RPMI8226 (cell line): Measurements from ENCODE around the gene DBP.
A peak's percentile ranks its signal among the peaks of the same experiment; 100 is the strongest.

Experiments used
- DNase-seq: peaks from one replicate; pipeline ENCODE4 v3.0.0-alpha.2; 2015

Gene DBP

DNA sequence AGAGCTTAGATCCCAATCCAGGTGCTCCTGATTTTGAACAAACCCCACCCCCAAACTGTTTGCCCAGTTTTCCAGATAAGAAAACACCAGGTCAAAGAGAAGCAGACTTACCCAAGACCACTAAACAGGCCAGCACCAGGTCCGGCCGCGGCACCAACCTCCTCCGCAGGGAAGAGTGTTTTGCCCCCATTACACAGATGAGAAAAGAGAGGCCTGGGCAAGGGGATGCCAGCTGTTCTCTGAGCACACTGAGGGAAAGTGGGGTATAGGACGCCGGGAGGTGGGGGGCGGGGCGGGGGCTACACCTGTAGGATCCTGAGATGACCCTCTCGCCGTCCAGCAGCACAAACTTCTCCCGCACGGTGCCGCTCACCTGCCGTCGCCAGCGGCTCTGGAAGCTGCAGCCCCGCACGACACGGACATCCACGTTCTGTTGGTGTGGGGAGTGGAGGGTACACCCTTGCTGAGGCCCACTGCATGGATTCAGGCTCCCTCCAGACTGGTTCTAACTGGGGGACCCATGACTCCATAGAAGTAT, 27.5 kb downstream of the DBP start:
- no peak for DNase-seq

DNA sequence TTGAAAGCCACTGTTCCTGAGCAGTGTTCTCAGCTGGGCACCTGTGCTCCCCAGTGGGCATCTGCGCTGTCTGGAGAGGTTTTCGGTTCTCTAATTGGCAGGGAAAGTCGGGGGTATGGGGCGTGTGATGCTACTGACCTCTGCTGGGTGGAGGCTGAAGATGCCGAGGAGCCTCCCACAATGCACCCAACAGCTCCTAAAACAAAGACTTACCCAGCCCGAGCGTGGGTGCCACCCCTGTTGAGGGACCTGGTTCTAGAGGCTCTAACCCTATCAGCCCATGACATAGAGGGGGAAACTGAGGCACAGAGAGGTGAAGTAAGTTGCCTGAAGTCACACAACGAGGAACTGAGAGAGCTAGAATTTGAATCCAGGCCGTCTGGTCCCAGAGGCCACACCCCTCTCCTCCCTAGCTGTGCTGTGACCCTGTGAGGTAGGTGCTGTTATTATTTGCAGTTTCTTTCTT, 28.3 kb downstream of the DBP start:
- peak; percentile 87 for DNase-seq

DNA sequence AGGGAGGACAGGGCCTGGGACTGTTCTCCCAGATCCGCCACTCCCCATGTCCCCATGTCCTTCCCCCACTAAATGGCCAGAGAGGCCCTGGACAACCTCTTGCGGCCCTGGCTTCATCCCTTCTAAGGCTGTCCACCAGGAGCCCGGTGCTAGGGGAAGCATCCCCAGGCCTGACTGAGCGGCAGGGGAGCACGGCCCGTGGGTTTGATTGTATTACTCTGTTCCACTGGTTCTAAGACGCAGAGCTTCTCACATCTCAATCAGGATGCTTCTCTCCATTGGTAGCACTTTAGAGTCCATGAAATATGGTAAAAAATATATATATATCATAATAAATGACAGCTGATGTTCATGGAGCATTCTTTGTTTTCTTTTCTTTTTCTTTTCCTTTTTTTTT, 29.8 kb downstream of the DBP start:
- no peak for DNase-seq

DNA sequence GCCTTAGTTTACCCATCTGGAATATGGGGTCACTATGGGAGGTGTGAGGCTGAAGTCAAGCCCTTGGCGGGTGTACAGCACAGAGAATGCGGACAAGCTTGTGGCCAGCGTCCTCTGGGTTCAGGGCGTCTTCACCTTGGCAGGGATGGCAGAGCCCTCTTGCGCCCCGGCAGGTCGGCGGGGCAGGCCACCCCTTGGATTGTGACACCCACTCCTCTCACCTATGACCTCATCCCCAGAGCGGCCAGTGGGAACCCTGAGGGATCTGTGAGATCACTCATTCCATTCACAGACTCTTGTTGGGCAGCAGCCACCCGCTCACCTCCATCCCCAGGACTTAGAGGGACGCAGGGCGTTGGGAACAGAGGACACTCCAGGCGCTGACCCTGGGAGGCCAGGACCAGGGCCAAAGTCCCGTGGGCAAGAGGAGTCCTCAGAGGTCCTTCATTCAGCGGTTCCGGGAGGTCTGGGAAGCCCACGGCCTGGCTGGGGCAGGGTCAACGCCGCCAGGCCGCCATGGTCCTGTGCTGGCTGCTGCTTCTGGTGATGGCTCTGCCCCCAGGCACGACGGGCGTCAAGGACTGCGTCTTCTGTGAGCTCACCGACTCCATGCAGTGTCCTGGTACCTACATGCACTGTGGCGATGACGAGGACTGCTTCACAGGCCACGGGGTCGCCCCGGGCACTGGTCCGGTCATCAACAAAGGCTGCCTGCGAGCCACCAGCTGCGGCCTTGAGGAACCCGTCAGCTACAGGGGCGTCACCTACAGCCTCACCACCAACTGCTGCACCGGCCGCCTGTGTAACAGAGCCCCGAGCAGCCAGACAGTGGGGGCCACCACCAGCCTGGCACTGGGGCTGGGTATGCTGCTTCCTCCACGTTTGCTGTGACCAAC, 30.5 kb downstream of the DBP start, which contains the start of gene SPACA4:
TSS of gene SPACA4 (plus strand) at position 280 of the 896 bp plus-strand sequence. CDS start at position 517, 237 bp downstream.
- DNase-seq = no peak

DNA sequence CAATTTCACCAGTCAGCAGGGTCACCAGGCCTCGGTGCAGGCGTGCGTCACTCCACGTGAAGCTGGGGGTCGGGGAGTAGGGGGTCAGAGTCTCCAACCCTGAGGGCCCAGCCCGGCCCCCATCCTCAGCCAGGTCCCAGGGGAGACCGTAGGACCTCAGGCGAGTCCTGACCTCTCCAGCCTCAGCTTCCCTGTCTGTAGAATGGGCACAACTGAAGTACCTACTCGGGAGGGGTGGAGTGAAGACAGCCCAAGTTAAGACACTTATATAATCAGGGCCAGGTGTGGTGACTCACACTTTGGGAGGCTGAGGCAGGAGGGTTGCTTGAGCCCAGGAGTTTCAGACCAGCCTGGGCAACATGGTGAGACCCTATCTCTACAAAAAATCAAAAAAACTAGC, 33.3 kb downstream of the DBP start:
- DNase-seq = no peak

DNA sequence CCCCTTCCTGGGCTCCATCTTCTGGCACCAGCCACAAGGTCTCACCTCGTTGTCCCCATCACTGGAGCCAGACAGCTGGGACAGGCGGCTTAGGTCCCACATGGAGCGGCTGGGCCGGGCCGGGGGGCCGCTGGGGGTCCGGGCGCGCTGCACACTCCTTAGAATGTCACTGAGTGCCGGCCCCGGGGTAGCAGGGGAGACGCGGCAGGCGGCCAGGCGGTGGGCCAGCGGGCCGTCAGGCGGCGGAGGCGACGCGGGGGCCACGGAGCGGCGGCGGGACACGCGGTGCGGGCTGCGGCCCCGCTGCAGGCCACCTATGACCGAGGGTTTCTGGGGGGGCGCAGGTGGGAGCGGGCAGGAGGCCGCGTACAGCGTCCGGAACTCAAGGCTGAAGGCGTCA, 33.7 kb downstream of the DBP start:
- no peak for DNase-seq

DNA sequence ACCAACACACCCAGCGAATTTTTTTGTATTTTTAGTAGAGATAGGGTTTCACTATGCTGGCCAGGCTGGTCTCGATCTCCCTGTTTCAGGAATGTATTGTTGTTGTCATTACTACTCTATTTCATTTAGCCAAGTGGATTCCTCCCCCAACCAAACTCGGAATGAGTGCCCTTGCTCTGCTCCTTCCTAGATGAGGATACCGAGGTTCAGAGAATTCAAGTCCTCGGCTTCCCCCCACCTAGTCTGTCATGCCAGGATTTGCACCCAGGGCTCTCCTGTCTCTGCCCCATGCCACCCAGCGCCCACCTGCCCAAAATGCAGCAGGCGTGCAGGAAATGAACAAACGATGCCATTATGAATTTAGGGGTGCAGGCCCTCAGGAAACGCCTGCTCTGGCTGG, 34.2 kb downstream of the DBP start:
- DNase-seq = no peak

DNA sequence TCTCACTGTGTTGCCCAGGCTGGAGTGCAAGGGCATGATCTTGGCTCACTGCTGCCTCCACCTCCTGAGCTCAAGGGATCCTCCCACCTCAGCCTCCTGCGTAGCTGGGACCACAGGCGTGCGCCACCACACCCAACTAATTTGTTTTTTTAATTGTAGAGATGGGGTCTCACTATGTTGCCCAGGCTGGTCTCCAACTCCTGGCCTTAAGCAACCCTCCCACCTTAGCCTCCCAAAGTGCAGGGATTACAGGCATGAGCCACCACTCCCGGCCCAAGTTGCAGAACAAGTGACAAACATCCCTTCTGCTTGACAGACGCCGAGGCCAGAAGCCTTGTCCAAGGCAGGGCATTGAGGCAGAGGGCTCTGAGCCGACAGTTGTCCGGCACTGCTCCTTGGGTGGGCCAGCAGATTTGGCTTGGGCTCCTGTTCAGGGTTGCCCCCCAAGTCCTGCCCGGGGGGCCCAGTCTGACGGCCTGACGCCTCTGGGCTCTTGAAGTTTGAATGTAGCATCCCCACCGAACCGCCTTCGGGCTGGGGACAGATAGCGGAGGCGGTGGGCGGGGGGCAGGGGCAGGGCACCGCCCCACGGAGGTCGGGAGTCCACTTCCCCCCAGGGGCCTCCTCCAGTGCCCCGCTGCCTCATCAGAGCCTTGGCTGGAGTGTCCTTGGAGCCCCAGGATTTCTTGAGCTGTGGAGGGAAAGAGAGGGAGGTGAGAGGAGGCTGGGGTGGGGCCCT, 36.3 kb downstream of the DBP start:
- no peak for DNase-seq

DNA sequence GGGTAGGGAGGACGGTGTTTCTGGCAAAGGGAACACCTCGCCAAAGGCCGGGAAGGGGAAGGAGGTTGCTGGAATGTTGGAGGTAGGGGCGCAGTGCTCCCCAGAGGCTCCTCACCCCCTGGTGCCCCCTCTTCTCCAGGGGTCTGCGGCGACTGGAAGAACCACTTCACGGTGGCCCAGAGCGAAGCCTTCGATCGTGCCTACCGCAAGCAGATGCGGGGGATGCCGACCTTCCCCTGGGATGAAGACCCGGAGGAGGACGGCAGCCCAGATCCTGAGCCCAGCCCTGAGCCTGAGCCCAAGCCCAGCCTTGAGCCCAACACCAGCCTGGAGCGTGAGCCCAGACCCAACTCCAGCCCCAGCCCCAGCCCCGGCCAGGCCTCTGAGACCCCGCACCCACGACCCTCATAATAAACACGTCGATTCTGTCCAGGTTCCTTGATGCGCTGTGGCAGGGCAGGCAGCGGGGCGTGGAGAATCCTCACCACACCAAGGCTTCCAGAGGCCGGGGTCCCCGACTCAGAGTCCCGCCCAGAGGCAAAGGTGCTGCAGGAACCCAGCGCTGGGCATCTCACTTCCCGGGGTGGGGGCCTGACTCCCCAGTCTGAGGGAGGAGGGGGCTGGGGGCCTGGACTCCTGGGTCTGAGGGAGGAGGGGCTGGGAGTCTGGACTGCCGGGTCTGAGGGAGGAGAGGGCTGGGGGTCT, 38.0 kb downstream of the DBP start:
- no peak for DNase-seq

DNA sequence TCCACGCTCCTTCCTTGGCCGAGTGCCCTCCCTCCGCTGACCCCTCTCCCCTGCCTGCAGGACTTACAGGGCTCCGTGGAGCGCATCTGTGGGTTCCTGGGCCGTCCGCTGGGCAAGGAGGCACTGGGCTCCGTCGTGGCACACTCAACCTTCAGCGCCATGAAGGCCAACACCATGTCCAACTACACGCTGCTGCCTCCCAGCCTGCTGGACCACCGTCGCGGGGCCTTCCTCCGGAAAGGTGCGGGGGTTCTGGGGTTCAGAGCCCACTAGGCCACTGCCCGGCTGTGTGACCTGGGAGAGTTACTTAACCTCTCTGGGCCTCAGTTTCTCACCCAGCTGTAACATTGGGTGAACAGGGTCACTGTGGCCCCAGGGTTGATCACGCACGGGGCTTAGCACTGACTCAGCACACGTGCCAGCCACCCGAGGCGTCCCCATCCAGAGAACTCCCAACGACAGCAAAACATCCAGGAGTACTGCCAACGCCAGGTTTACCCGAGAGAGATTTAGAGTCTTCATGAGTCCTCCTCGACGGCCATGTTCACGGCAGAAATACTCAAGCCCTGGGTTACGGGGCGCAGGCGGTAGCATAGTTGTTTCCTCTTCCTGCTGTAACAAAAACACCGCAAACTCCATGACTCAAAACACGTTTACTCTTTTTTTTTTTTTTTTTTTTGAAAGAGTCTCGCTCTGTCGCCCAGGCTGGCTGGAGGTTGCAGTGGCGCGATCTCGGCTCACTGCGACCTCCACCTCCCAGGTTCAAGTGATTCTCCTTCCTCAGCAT, 40.3 kb downstream of the DBP start:
- peak; percentile 23 for DNase-seq

DNA sequence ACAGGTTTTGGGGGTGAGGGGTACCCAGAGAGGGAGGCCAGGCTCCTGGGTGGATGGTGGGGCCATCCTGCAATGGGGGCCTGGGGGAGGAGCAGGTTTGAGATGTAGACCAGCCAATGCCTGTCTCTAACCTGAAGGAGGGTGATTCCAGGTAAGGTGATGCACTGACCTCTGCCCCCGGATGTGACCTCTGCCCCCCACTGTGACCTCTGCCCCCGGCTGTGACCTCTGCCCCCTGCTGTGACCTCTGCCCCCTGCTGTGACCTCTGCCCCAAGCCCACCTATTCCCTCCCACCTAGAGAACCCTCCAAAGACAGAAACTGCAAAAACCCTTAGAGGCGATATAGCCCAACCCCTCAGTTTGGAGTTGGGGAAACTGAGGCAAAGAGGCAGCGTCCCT, 40.9 kb downstream of the DBP start:
- no peak for DNase-seq

DNA sequence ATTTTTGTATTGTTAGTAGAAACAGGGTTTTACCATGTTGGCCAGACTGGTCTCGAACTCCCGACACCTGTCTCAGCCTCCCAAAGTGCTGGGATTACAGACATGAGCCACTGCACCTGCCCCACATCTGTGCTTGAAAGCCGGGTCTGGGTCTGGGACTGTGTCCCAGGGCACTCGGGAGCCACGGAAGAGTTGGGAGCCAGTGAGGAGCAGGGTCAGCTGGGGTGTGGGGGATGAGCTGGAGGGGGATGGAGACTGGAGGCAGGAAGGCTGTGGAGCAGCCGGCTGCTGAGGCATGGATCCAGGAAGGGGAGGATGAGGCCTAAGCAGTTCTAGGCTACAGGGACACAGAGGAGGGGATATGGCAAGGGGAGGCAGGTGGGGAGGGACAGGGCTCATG, 41.3 kb downstream of the DBP start:
- no peak for DNase-seq

DNA sequence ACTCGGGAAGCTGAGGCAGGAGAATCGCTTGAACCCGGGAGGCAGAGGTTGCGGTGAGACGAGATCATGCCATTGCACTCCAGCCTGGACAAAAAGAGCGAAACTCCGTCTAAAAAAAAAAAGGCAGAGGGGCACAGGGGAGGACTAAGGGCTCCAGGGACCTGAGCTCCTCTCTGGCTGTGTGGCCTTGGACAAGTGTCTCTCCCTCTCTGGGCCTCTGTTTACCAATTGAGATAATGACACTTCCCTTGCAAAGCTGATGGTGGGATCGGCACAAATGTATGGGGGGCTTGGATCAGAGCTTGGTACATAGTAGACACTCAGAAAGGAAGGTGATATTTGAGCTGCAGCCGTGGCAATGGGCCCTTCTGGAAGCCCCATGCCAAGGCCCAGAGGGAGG, 42.0 kb downstream of the DBP start:
- no peak for DNase-seq

DNA sequence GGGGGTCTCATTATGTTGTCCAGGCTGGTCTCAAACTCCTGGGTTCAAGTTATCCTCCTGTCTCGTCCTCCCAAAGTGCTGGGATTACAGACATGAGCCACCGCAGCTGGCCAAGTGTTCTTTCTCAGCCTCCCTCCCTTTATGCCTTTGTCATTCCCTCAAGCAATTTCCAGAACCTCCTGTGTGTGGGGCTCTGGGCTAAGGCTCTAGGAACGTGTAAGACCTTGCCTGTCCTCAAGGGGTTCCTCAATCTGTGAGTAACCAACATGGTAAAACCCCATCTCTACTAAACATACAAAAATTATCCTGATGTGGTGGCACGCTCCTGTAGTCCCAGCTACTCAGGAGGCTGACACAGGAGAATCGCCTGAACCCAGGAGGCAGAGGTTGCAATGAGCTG, 46.2 kb downstream of the DBP start:
- DNase-seq = no peak

DNA sequence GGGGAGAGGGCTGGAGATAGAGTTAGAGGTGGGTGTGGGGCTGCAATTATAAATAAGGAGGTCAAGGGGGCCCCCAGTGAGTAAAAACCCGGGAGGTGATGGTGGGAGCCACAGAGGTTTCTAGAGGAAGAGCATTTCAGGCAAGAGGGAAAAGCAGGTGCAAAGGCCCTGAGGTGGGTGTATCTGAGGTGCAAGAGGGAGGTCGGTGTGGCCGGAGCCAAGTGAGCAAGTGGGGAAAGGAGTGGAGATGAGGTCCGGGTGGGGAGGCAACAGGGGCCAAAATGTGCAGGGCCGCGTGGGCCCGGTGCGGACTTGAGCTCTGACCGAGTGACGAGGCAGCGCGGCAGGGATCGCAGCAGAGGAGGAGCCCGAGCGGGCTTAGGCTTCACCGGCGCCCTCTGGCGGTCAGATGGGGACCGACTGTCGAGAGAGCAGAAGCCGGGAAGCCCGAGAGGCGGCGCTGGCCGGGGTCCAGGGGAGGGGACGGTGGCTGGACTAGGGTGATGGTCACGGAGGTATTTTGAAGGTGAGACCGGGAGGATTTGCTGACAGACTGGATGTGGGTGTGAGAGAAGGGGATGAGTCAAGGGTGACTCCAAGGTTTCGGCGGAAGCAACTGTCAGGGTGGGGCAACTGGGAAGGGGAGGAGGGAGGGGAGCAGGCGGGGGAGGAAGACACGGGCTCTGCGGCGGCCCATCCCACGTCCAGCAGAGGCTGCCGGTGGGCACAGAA, 48.3 kb downstream of the DBP start:
- peak; percentile 88 for DNase-seq

DNA sequence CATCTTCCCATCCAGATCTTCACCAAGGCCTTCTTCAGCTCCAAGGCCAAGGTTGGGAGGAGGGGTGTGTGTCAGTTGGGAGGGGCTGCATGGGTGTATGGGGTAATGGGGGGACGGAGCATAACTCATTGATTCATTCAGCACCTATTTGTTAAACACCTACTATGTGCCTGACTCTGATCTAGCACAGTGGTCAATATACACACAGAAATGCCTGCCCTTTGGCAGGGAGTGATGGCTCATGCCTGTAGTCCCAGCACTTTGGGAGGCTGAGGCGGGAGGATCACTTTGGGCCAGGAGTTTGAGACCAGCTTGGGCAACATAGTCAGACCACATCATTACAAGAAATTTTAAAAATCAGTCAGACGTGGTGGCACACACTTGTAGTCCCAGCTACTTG, 49.8 kb downstream of the DBP start:
- DNase-seq = no peak

DNA sequence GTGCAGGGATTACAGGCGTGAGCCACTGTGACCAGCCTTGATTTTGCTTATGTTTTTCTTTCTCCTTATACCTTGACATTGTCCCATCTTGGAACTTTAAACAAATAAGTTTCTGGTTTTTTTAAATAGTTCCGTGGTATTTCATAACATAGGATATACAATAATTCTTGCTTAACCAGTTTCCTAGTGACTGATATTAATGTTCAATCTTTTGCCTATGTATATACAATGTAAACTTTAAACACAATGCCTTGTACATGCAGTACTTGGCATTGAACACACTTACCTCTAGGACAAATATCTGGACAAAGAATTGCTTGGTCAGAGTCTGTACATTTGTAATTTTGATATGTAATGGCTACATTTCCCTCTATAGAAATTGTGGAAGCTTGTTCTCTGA, 55.0 kb downstream of the DBP start:
- no peak for DNase-seq
